Measurements from ENCODE around the gene MROH2B. TPM values are rescaled to one million over a fixed set of nuclear protein-coding genes. Genes with fewer than 3 reads are reported as not detected.

Gene MROH2B
- total and polyA plus RNA-seq, 2 donors (not counting 3 experiments of a cell fraction or from before 2014, with no cell fraction given): not detected

DNA sequence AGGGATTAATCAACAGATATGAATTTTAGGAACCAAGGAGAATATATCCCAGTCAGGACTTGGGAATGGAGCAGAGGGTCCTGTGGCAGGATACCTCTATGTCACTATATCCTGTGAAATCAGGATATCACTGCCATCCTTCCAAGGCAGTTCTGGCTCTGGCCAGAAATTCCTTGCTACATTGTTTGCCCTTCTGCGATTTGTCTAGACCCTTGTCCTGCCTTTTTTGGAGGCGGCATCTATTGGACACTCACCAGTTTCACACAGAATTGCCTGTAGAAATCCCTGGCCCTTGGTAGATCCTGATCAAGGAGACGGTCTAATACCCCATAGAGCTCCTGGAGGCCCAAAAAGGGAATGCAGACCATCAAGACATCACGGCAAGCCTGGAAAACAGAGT lies 71.2 kb downstream of the MROH2B start:
- TF ChIP-seq POLR2AphosphoS5 (IDR thresholded peaks at IDR 0.05; ENCODE audit: insufficient read depth, low read depth, low read length) (no peak), JUN (IDR thresholded peaks at IDR 0.05; ENCODE audit: borderline replicate concordance, insufficient read depth, insufficient read length, low read depth) (no peak), FOS (IDR thresholded peaks at IDR 0.05; ENCODE audit: borderline replicate concordance, insufficient read depth, low read length) (no peak), GATA2 (IDR thresholded peaks at IDR 0.05; ENCODE audit: insufficient read depth, insufficient read length, low read depth, low read length) (no peak), EZH2 (IDR thresholded peaks at IDR 0.05; ENCODE audit: borderline replicate concordance, low read depth, low read length, severe bottlenecking) (no peak), MYC (IDR thresholded peaks at IDR 0.05; ENCODE audit: low read depth, low read length) (no peak), POLR2A (IDR thresholded peaks at IDR 0.05; ENCODE audit: low read depth, low read length) (no peak)
- TF ChIP-seq, protein P1, sequence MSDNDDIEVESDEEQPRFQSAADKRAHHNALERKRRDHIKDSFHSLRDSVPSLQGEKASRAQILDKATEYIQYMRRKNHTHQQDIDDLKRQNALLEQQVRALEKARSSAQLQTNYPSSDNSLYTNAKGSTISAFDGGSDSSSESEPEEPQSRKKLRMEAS (IDR thresholded peaks at IDR 0.05; ENCODE audit: insufficient read depth, insufficient read length): no peak
- TF ChIP-seq, protein P2, sequence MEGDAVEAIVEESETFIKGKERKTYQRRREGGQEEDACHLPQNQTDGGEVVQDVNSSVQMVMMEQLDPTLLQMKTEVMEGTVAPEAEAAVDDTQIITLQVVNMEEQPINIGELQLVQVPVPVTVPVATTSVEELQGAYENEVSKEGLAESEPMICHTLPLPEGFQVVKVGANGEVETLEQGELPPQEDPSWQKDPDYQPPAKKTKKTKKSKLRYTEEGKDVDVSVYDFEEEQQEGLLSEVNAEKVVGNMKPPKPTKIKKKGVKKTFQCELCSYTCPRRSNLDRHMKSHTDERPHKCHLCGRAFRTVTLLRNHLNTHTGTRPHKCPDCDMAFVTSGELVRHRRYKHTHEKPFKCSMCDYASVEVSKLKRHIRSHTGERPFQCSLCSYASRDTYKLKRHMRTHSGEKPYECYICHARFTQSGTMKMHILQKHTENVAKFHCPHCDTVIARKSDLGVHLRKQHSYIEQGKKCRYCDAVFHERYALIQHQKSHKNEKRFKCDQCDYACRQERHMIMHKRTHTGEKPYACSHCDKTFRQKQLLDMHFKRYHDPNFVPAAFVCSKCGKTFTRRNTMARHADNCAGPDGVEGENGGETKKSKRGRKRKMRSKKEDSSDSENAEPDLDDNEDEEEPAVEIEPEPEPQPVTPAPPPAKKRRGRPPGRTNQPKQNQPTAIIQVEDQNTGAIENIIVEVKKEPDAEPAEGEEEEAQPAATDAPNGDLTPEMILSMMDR (IDR thresholded peaks at IDR 0.05; ENCODE audit: extremely low read depth in 1 of 2, insufficient read depth in 1 of 2, low read depth in 1 of 2, low read length in 2 of 2): no peak
- no peak for FAIRE-seq

More for the DNA sequence above, 71.2 kb downstream of the MROH2B start:
- no peak overlapping the region for H2AFZ ChIP-seq (ENCODE audit: low read depth, low read length)
- H3K4me1 ChIP-seq (ENCODE audit: control insufficient read depth, extremely low read depth, insufficient read depth, low read length): no peaks in the 10 kb centered on the region
- H3K79me2 ChIP-seq (ENCODE audit: control insufficient read depth, insufficient read depth, low read length): no peaks in the 10 kb centered on the region
- no peak overlapping the region for H3K4me2 ChIP-seq (ENCODE audit: insufficient read depth, low read length)
- POLR2A ChIA-PET: no interaction called here
- no peak for DNase-seq (ENCODE audit: low read depth, low spot score)
- no TSS peak for BruUV-seq (replicated peaks)
- dilution Hi-C loops (cut with MboI; ENCODE audit: extremely low pct_ligation_motif_present, low sequenced_read_pairs): no loop called here
- H4K20me1 ChIP-seq (replicated peaks; ENCODE audit: control insufficient read depth, extremely low read depth, insufficient read depth, low read length): no peaks in the 10 kb centered on the region
- H3K27me3 ChIP-seq (ENCODE audit: control insufficient read depth in 2 of 2, insufficient read depth in 2 of 2, low read length in 2 of 2): no peaks in the 10 kb centered on the region
- H3K9ac ChIP-seq (replicated peaks; ENCODE audit: extremely low read depth, insufficient read depth, low read length): no peak overlapping the region
- no peak overlapping the region for H3K27ac ChIP-seq (ENCODE audit: insufficient read depth, low read depth, low read length)
- no peaks in the 10 kb centered on the region for H3K9me1 ChIP-seq (replicated peaks; ENCODE audit: control insufficient read depth, extremely low read depth, insufficient read depth, low read length)
- no peak overlapping the region for H3K4me3 ChIP-seq (replicated peaks in 1 of 3; ENCODE audit: insufficient read depth in 1 of 3, low read depth in 1 of 3, low read length in 3 of 3)
- intact Hi-C loops (cut with micrococcal nuclease): no loop called here
- H3K36me3 ChIP-seq (ENCODE audit: control insufficient read depth in 2 of 2, extremely low read depth in 1 of 2, insufficient read depth in 2 of 2, low read length in 2 of 2): no peaks in the 10 kb centered on the region
- no peaks in the 10 kb centered on the region for H3K9me3 ChIP-seq (replicated peaks; ENCODE audit: control insufficient read depth, insufficient read depth, low read length)
- CTCF ChIA-PET: no interaction called here
